GM12891 (cell line): ENCODE results near the gene PRCD.
A peak's percentile ranks its signal among the peaks of the same experiment; 100 is the strongest.
"Not testable (repeated sequence)": the region's sequence is repeated elsewhere in the genome, so short reads cannot be mapped to it uniquely, and the experiment has no call there.

ENCODE experiments used
- DNase-seq: peaks from one replicate; pipeline ENCODE4 v3.0.0; 2011; ENCODE audit warnings: low spot score; ENCODE audit not compliant: insufficient read length
- FAIRE-seq: peaks from 2 replicates; lab custom pipeline; 2011; peaks lifted over from hg19 to GRCh38; lab: Jason Lieb, UNC
- PAX5 ChIP-seq: IDR thresholded peaks from 2 replicates; pipeline ENCODE4 v1.6.1; 2011; ENCODE audit warnings: low read length, moderate library complexity, mild to moderate bottlenecking; ENCODE audit not compliant: insufficient read depth, severe bottlenecking
- POLR2A ChIP-seq: IDR thresholded peaks from 2 replicates; pipeline ENCODE4 v1.6.1; 2011; ENCODE audit warnings: low read depth, low read length, control low read depth
- POLR2AphosphoS5 ChIP-seq: IDR thresholded peaks from 2 replicates; pipeline ENCODE4 v1.6.1; 2011; ENCODE audit warnings: low read depth, low read length, control low read depth
- POU2F2 ChIP-seq: IDR thresholded peaks from 2 replicates; pipeline ENCODE4 v1.6.1; 2011; ENCODE audit warnings: low read depth, mild to moderate bottlenecking, control low read depth, low read length, moderate library complexity
- SPI1 ChIP-seq: IDR thresholded peaks from 2 replicates; pipeline ENCODE4 v1.6.1; 2011; ENCODE audit warnings: low read depth, low read length, control low read depth
- TAF1 ChIP-seq: IDR thresholded peaks from 2 replicates; pipeline ENCODE4 v1.6.1; 2011; ENCODE audit warnings: low read depth, low read length, control low read depth

Gene PRCD

DNA sequence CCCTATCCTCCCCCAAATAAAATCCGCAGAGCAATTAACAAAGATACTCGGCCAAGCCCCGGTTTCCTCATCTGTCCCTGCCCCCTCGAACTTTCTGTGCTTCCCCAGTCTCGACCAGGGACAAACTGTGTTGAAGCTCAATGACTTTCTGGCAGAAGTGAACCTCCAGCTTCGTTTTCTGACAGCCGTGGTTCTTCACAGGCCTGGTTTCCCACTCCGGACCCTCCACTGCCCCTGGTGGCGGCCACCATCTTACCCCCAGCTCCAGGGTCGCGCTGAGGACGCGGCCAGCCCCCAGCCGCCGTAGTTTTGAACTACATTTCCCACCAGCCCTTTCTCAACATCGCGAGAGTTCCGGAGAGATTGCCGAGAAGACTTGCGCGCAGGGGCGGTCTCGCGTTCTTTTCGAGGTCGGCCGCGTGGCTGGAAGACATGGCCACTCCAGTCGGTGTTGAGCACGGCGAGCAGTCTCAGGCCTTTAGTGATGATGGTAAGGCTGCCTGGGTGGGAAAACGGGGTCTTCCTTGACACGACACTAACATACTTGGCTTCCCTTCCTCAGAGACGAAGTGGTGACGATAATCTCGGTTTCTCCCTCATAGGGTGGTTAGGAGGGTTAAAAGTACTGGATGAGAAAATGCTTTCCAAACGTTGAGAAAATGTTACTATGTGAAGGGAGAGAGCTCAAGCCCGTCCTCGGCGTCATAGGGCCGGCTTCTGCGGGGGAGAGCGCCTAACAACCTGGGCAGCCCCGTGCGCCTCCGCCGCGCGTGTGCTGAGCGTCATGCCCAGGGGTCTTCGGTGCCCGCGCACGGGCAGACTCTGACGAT lies 17.7 kb downstream of the PRCD start:
- TF ChIP-seq TAF1 (peak; percentile 98), POLR2A (peak; percentile 97), POLR2AphosphoS5 (peak; percentile 98), POU2F2 (no peak)

DNA sequence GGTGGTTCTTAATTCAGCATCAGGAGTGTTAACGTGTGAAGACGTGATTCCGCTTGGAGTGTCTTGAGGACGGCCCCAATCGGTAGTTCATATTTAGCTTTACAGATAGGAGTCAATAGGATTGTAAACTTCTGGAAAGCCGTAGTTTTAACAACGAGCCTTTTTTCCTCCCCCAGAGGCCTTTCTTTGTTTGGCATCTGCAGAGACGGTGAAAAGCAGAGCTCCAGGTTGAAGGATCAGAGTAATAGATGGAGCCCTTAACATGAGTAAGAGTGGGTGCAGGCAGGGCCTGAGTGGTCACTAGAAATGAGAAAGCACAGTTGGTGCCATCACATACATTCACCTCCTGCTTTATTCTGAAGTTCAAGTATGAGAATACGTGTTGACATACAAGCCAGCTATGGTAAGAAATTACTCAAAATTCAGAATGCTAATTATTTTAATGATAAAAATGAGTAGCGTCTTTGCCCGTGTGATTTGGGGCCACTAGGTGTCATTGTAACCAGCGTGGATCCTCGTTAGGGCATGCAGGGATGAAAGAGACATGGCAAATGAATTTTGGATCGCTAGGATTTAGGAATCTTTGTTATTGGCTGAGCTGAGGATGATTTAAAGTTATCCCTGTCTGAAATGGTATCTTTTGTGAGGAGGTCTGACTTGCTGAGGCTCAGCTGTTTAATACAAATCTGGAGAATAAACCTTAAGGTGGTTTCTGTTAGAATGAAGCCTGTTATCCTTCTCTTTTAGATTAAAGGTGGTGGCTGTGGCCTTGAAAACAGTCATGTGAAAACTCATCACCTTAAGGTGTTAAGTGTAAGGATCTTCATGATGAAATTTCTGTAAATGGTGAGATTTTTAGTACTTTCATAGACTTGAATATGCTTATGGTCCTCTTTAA lies 18.6 kb downstream of the PRCD start:
- TF ChIP-seq POLR2AphosphoS5 = no peak
- TF ChIP-seq SPI1 = no peak
- TF ChIP-seq POLR2A = no peak
- no peak for TF ChIP-seq TAF1
- TF ChIP-seq PAX5 = no peak
- no peak for TF ChIP-seq POU2F2
- DNase-seq (no peak), FAIRE-seq (no peak)

More for the DNA sequence above, 17.7 kb downstream of the PRCD start:
- peak; percentile 81 for DNase-seq
- FAIRE-seq = peak; percentile 85

- DNase-seq, FAIRE-seq: not testable (repeated sequence)
Observed at GRCh38 chr17:76559460-76559859, 19.6 kb downstream of the PRCD start.

GRCh38 chr17:76560036-76560876 lies 20.4 kb downstream of the PRCD start:
- FAIRE-seq = no peak
- DNase-seq = no peak
- TF ChIP-seq PAX5 (no peak), POLR2A (no peak), SPI1 (no peak), POU2F2 (no peak), TAF1 (no peak), POLR2AphosphoS5 (no peak)

GRCh38 chr17:76560877-76561221 lies 21.0 kb downstream of the PRCD start:
- no peak for TF ChIP-seq POLR2A
- no peak for TF ChIP-seq TAF1
- no peak for TF ChIP-seq PAX5
- no peak for TF ChIP-seq POLR2AphosphoS5
- no peak for TF ChIP-seq SPI1
- no peak for TF ChIP-seq POU2F2
- no peak for FAIRE-seq
- DNase-seq = no peak

DNA sequence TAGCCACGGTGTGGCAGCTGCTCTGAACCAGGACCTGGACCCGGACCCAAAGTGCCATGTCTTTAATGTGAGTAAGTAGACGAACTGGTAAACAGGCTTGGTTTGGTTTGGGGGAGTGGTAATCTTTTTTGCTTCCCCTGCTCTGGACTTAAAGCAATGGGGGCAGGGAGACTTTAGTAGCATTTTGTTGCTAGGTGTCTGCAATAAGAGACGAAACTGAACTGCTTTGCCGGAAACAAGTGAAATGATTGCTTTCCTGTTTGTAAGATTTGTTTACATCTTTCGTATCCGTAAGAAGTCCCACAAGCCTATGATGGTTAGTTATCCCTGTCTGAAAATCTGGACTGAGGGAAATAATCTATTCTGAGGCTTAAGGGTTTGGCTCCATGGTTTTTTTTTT lies 21.5 kb downstream of the PRCD start:
- DNase-seq = no peak
- no peak for FAIRE-seq
- TF ChIP-seq POLR2A = no peak
- TF ChIP-seq SPI1 = no peak
- TF ChIP-seq POU2F2 = no peak
- TF ChIP-seq POLR2AphosphoS5 = no peak
- TF ChIP-seq PAX5 = no peak
- TF ChIP-seq TAF1 = no peak

GRCh38 chr17:76561799-76562268 lies 22.0 kb downstream of the PRCD start:
- no peak for FAIRE-seq
- DNase-seq = no peak
- TF ChIP-seq POU2F2 (no peak), PAX5 (no peak), SPI1 (no peak), POLR2A (no peak), TAF1 (no peak), POLR2AphosphoS5 (no peak)

GRCh38 chr17:76562734-76563148 lies 22.9 kb downstream of the PRCD start:
- FAIRE-seq (no peak), DNase-seq (no peak)
- TF ChIP-seq PAX5 (no peak), POU2F2 (no peak), TAF1 (no peak), SPI1 (no peak), POLR2A (no peak), POLR2AphosphoS5 (no peak)

- FAIRE-seq, DNase-seq: not testable (repeated sequence)
Observed at GRCh38 chr17:76563359-76563758, 23.5 kb downstream of the PRCD start.

DNA sequence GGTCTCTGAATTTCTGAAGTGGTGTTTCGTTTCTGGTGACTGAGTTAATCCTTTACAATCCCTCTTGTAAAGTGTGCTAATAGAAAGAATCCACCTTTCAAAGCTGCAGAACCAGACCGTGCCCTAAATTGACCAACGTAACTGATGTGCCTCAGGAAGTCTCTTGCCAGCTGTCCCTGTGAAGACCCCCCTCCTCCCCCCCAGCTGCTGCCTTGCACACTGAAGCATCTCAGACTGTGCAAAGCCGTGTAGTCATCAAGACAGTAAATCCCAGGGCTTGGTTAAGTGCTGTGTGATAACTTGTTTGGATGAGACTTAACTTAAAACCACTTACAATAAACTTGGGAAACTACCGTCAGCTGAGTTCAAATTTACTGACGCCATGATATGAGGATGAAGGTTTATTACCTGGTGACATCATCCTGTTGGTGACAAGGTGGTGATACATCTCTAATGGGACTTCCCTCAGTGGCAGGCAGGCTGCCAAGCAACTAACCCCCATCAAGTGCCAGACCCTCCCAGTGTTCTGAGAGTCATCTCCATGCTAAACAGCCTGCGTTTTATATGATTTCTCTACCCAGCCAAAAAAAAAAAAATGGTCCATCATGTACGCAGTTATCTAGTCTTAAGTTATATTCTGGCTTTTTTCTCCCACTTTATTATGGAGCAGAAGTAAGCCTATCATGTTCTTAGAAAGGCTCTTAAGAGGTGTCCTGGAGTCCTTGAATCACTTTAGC lies 25.3 kb downstream of the PRCD start:
- FAIRE-seq, DNase-seq: not testable (repeated sequence)
